GM18499 (cell line): ENCODE results near the gene SPACA7.
"Not testable (repeated sequence)": the region's sequence is repeated elsewhere in the genome, so short reads cannot be mapped to it uniquely, and the experiment has no call there.

Experiments used
- ATAC-seq: cut with Tn5 transposase; IDR thresholded peaks from one replicate; pipeline ENCODE4 v1.9.1; 2021; ENCODE audit warnings: moderate number of reproducible peaks; ENCODE audit not compliant: insufficient read depth, unreplicated experiment

The SPACA7 gene

DNA sequence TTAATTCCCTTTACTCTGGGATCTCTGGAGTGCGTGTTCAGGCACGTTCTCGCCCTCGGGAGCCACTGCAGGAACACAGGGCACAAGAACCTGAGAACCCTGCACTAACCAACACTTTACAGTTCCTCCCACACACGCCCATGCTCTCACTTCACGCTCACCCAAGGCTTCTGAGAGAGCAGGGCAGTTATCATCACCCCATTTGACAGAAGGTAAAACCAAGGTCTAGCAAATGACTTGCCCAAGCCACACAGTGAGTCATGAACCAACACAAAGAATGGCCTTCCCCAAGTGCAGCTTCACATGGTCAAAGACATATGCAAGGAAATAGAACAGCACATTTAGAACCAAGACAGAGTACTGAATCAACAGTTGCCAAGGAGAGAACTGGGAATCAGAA is 22.2 kb downstream of the SPACA7 start:
- ATAC-seq, result not testable (repeated sequence)

GRCh38 chr13:112409828-112410227 is 33.7 kb downstream of the SPACA7 start:
- ATAC-seq, result not testable (repeated sequence)

DNA sequence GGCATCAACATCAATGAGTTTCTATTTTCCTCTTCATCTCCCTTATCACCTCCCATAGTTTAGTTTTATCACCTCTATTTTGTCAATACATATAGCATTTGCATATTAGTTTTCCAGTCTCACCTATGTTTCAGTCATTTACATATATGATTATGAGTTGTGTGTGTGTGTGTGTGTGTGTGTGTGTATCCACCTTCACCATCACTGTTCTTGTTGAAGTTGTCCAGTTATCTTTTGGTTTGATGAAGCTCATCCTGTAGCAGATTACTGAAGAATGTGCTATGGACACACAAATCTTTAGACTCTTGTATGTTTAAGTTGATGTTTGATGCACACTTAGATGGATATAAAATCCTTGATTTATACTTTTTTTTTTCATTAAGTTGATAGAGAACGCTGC is 40.5 kb downstream of the SPACA7 start:
- no peak for ATAC-seq

GRCh38 chr13:112417079-112417478 is 40.9 kb downstream of the SPACA7 start:
- ATAC-seq, result no peak

GRCh38 chr13:112424098-112424497 is 47.9 kb downstream of the SPACA7 start:
- no peak for ATAC-seq

GRCh38 chr13:112428704-112429103 is 52.5 kb downstream of the SPACA7 start:
- ATAC-seq, result no peak

DNA sequence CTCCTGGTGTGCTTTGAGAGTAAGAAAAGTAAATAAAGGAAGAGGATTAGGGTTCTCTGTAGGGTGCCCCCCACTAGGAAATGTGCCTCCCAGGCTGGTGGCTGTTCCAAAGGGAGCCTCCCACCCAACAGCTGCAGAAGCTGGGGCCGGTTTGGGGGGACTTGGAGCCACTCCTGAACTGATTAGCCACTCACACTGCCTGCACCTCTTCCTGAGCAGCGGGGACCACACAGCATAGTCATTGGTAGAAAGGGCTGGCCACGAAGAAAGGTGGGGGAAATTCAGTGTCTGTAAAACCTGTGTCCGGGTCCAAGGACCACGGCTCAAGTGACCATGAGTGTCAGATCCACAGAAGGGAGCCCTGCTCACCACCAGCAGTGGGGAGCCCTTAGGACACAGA is 55.6 kb downstream of the SPACA7 start:
- ATAC-seq, result no peak

DNA sequence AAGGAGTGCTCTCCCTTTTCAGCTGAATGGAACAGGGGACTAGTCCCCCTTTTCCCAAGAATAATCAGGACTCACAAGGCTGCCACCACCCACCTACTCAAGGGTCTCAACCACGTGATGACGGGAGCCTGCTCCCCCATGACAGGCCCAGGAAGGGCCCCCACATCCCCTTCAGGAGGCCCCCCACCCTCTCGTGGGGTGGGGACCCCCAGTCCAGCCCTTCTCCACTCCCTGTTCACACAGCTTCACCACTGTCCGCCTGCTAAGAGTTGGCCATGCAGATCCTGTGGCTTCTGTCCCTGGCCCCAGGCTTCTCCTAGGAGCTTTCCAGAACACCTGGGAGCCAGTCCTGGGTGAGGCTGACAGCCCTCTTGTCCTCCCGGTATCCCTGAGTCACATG is 56.6 kb downstream of the SPACA7 start:
- not testable (repeated sequence) for ATAC-seq

DNA sequence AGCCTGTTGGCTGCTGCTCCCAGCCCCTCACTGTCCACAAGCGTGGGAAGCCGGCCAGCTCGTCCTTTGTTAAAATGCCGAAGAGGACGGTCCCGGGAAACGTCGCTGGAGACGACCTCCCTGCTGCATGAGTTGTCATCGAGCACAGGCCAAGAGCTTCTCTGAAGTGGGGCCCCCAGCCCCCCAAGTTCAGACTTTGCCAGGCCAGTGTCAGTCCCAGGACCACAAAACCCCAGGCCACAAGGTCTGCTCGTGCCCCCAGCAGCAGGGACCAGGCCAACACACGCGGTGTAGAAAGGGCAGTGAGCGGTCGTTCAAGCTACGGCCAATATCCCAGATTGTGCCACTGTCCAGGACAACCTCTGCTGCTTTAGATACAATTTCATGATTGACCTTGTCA is 57.4 kb downstream of the SPACA7 start:
- ATAC-seq, result not testable (repeated sequence)

- no peak for ATAC-seq
Measured at GRCh38 chr13:112434032-112434431, 57.9 kb downstream of the SPACA7 start.

DNA sequence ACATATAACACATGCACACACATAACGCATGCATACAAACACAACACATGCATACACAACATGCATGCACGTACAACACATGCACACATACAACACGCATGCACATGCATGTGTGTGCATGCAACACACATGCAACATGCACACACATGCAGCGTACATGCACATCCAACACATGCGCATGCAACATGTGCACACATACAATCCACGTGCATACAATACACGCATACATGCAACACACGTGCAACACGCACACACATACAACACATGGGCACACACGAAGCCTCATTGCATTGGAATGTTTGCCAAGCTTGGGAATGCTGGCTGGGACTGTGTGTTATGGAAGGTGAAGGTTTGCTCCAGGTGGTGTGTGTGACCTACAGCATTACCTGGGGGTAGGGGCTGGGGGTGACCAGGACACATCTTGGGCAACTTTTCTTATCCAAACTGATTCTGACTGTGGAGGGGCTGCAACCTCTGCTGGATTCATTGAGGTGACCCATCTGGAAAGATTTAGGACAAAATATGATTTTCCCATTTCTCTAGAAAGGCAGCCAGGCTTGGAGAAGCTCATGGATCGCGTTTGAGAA is 58.9 kb downstream of the SPACA7 start:
- no peak for ATAC-seq

DNA sequence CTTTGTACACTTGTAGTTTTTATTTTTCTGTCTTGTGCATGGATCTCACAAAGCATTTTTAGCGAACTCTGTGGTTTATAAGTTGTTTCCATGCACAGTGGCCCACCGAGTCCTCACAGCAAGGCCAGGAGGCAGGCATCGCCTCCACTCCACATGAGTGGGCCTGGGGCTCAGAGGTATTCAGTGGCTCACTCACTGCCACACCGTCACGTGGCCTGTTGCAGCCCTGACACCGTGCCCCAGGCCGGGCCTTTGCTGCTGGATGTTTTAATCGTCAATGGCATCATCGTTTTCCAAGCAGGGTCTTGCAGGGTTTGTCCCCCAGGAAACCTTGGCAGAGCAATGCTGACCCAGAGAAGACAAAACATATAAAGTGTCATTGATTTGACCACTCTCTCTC is 59.8 kb downstream of the SPACA7 start:
- no peak for ATAC-seq

- ATAC-seq, result no peak
Measured at GRCh38 chr13:112438094-112438493, 61.9 kb downstream of the SPACA7 start.

GRCh38 chr13:112438515-112438914 is 62.4 kb downstream of the SPACA7 start:
- ATAC-seq, result no peak

DNA sequence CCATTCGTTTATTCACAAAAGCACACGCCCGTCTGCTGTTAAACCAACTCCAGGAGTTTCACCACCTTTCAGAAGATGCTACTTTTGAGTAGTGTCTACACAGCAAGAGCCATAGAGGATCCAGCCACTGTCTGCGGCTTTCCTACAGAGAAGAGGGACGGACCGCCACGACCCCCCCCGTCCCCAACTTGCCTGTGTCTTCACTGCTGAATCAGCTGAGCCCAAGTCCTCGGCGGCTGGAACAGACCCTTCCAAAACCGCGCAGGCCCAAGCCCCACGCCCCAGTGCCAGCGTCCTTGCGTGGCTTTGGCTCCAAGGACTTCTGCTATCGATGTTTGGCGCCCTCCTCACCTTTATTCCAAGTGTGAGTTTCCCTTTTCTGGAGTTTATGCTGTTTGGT is 65.1 kb downstream of the SPACA7 start:
- no peak for ATAC-seq

GRCh38 chr13:112441779-112442310 is 65.7 kb downstream of the SPACA7 start:
- ATAC-seq, result no peak

DNA sequence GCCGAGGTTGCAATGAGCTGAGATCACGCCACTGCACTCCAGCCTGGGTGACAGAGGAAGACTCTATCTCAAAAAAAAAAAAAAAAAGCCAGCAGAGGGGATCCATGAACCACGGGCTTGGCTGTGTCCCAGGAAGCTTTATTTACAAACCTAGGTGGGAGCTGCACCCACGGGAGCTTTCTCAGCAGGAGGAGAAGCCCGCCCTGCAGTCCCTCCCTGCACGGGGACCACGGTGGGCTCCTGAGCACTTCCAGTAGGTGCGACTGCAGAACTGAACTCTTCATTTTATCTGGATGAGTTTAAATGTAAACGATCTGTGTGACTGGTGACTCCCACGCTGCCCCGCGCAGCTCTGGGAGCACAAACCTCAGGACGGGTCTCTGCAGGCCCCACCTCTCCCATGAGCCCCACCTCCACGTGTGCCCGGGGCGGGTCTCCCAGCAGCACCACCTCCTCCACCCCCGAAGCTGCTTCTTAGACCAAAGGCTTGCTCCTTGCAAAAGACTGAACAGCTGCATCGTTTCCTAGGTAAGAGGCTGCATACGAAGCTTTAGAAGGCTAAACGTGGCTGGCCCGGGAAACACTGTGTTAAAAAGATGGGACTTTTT is 66.4 kb downstream of the SPACA7 start:
- ATAC-seq, result no peak

DNA sequence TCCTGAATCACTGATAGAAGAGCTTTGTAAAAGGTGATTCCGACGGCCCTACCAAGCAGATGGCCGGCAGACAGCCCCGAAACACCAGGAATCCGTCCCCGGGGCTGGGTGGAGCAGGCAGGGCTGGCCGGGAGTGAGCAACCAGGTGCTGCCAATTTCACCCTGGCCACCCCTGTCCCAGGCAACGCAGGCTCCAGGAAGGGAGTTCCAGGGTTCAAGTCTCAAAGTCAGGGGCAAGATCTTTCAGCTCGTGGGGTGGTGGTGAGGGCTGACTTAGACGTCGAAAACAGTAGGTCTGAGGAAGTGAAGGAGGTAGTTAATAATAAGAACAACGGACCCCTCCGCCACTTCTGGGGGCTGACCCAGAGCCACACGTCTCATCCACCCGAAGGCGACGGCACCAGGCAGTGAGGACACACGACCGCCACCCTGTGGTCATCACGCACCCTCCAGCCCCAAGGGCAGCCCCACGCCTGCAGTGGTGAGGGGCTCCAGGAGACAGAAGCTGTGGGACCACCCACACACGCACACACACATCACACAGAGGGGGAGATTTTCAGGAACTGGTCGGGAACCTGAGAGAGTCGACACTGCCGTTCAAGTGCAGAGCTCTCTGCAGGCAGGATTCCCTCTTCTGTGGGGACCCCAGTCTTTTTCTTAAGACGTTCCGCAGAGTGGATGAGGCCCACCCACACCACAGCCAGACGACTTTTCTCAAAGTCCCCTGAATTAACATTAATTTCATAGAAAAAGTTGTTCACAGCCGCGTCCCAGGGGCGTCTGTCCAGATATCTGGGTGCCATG is 67.2 kb downstream of the SPACA7 start:
- ATAC-seq, result no peak

GRCh38 chr13:112443995-112444311 is 67.8 kb downstream of the SPACA7 start:
- ATAC-seq, result no peak

DNA sequence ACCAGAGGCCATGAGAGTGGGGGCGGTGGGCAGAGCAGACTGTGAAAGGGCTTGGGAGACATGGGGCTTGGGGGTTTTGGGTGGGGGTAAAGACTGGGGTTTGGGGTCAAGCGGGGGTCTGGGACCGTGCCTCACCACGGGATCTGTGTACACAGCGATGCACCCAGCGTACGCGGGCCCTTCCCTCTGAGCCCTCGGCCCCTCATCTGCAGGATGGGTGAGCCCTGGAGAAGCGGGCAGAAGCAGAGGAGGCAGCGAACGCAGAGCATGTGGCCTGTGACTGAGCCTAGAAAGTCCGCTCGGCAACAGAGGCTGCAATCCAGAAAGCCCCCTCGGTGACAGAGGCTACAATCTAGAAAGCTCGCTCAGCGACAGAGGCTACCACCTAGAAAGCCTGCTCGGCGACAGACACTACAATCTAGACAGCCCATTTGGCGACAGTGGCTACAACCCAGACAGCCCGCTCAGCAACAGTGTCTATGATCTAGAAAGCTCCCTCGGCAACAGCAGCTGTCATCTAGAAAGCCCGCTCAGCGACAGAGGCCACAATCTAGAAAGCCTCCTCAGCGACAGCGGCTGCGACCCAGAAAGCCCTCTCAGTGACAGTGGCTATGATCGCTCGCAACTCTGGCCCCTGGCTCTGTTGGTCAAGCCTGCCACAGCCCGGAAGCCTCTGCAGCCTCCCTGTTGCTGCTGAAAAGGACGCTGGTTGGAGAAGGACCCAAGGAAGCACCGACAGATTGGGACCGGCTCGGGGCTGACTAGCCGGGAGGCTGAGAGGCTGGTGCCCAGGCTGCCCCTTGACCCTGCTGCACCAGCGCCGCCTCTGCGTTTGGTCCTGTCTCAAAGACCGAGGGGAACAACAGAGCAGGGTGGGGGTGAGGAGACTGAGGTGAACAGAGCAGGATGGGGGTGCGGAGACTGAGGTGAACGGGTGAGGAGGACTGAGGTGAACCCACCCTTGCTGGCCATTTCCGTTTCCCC is 68.6 kb downstream of the SPACA7 start:
- ATAC-seq, result no peak
